GM19452 (cell line): ENCODE data around the gene EEF1A2.
"Not testable (repeated sequence)": the region's sequence is repeated elsewhere in the genome, so short reads cannot be mapped to it uniquely, and the experiment has no call there.

Experiments
- ATAC-seq: cut with Tn5 transposase; IDR thresholded peaks from one replicate; pipeline ENCODE4 v1.9.1; 2021; ENCODE audit not compliant: unreplicated experiment

Gene EEF1A2

GRCh38 chr20:63520934-63521601, 22.2 kb upstream of the EEF1A2 start:
- ATAC-seq, result peak; percentile 48

- ATAC-seq, result peak; percentile 60
These were observed 21.6 kb upstream of the EEF1A2 start, which contains the start of gene PPDPF for GRCh38 chr20:63520504-63520933. Gene PPDPF (plus strand): TSS chr20:63520765. CDS start chr20:63521309, 544 bp downstream.

- ATAC-seq, result peak; percentile 36
These were observed 21.0 kb upstream of the EEF1A2 start for GRCh38 chr20:63519668-63520503.

- no peak for ATAC-seq
These were observed 20.2 kb upstream of the EEF1A2 start for GRCh38 chr20:63518946-63519667.

- no peak for ATAC-seq
These were observed 19.5 kb upstream of the EEF1A2 start for GRCh38 chr20:63518351-63518861.

- no peak for ATAC-seq
These were observed 18.8 kb upstream of the EEF1A2 start for GRCh38 chr20:63517376-63518309.

GRCh38 chr20:63514520-63514919, 15.6 kb upstream of the EEF1A2 start:
- not testable (repeated sequence) for ATAC-seq

- ATAC-seq, result no peak
These were observed 14.3 kb upstream of the EEF1A2 start for GRCh38 chr20:63513207-63513606.

- no peak for ATAC-seq
These were observed 10.2 kb upstream of the EEF1A2 start for GRCh38 chr20:63509088-63509564.

GRCh38 chr20:63508072-63508768, 9.3 kb upstream of the EEF1A2 start:
- ATAC-seq, result no peak

GRCh38 chr20:63507083-63507743, 8.3 kb upstream of the EEF1A2 start:
- no peak for ATAC-seq

GRCh38 chr20:63505723-63506122, 6.8 kb upstream of the EEF1A2 start:
- no peak for ATAC-seq

- ATAC-seq, result no peak
These were observed 6.4 kb upstream of the EEF1A2 start for GRCh38 chr20:63505281-63505680.

- ATAC-seq, result no peak
These were observed 5.8 kb upstream of the EEF1A2 start for GRCh38 chr20:63504642-63505041.

GRCh38 chr20:63503524-63503923, 4.6 kb upstream of the EEF1A2 start:
- ATAC-seq, result no peak

- no peak for ATAC-seq
These were observed 3.8 kb upstream of the EEF1A2 start for GRCh38 chr20:63502671-63503172.

- ATAC-seq, result no peak
These were observed 3.2 kb upstream of the EEF1A2 start for GRCh38 chr20:63501818-63502670.
